Esophagus muscularis mucosa (tissue), 4 donors: ENCODE results near the gene TESK2.

Experiments
- EP300 ChIP-seq: sonication (generic); formaldehyde crosslinking; IDR thresholded peaks from one replicate; pipeline ENCODE4 v1.6.1; 2017; ENCODE audit warnings: antibody characterized with exemption
- POLR2A ChIP-seq: fragments of 450-650 bp; IDR thresholded peaks from one replicate; pipeline ENCODE4 v1.6.1; 2017; ENCODE audit warnings: antibody characterized with exemption, moderate library complexity, mild to moderate bottlenecking, low read depth
- POLR2AphosphoS5 ChIP-seq, 2 donors: sonication (generic); formaldehyde crosslinking; IDR thresholded peaks; one replicate each; pipeline ENCODE4 v1.6.1; 2017; ENCODE audit warnings: antibody characterized with exemption in 2 of 2
- TF ChIP-seq, protein P1 (sequence below), 3 experiments: fragments of 200-600 bp in 2 of 3; fragments of 450-650 bp in 1 of 3; sonication (generic) in 2 of 3; IDR thresholded peaks; one replicate each; pipeline ENCODE4 v1.5.1; 2017 to 2019; ENCODE audit warnings: antibody characterized with exemption in 3 of 3, mild to moderate bottlenecking in 2 of 3, moderate library complexity in 1 of 3

DNA sequence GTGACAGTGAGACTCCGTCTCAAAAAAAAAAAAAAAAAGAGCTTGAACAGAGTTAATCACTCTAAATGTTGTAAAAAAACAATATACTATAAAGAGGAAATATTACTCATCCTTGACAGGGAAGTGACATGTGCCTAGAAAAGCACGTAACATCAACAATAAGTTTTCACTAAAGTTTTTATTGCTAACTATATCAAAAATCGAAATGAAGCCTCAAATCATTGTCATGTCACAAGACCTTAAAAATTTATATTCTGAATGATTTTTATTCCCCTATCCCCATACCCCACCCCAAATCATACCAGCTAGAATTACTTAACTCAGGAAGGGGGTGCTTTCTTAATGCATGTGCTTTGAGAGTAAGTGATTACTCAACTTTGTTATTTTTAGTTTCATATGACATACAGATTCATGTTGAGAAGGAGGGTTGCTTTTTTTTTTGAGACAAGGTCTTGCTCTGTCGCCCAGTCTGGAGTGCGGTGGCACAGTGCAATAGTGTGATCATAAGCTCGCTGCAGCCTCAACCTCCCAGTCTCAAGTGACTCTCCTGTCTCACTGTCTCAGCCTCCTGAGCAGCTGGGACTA is 97.2 kb downstream of the TESK2 start:
- TF ChIP-seq, protein P1, sequence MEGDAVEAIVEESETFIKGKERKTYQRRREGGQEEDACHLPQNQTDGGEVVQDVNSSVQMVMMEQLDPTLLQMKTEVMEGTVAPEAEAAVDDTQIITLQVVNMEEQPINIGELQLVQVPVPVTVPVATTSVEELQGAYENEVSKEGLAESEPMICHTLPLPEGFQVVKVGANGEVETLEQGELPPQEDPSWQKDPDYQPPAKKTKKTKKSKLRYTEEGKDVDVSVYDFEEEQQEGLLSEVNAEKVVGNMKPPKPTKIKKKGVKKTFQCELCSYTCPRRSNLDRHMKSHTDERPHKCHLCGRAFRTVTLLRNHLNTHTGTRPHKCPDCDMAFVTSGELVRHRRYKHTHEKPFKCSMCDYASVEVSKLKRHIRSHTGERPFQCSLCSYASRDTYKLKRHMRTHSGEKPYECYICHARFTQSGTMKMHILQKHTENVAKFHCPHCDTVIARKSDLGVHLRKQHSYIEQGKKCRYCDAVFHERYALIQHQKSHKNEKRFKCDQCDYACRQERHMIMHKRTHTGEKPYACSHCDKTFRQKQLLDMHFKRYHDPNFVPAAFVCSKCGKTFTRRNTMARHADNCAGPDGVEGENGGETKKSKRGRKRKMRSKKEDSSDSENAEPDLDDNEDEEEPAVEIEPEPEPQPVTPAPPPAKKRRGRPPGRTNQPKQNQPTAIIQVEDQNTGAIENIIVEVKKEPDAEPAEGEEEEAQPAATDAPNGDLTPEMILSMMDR (IDR thresholded peaks at IDR 0.05), result no peak
- no peak for TF ChIP-seq POLR2AphosphoS5 (IDR thresholded peaks at IDR 0.05)
- no peak for TF ChIP-seq POLR2A
- no peak for TF ChIP-seq EP300
